ENCODE results near the gene ARAP2. TPM values are rescaled to one million over a fixed set of nuclear protein-coding genes. Genes with fewer than 3 reads are reported as not detected.

Gene ARAP2
- total and polyA plus RNA-seq, 2 experiments from 2014 or later: 0.92 to 4.8 TPM

- Mint-ChIP-seq H3K4me1 (peaks cover 2% of the 10 kb centered on the region; the same call in 2 of the 3 replicates), H3K27ac (no peak overlapping the region; the same call in 1 of the 2 replicates), H3K27me3 (ENCODE audit: insufficient read depth, low read depth, poor library complexity) (no peaks in the 10 kb centered on the region), H3K4me3 (no peak overlapping the region), H3K9me3 (no peaks in the 10 kb centered on the region), H3K36me3 (ENCODE audit: low read depth) (no peaks in the 10 kb centered on the region)
- DNase-seq (ENCODE audit: low spot score) (no peak), ATAC-seq (no peak)
- H3K27me3 ChIP-seq (ENCODE audit: insufficient read depth): no peaks in the 10 kb centered on the region
- H3F3A ChIP-seq (replicated peaks; ENCODE audit: low read depth): no peaks in the 10 kb centered on the region
- no peaks in the 10 kb centered on the region for H3K36me3 ChIP-seq (ENCODE audit: insufficient read depth)
- H4K20me1 ChIP-seq (replicated peaks; ENCODE audit: insufficient read depth): no peaks in the 10 kb centered on the region
- no peaks in the 10 kb centered on the region for H3K79me2 ChIP-seq (replicated peaks; ENCODE audit: insufficient read depth)
- H3K9me2 ChIP-seq (ENCODE audit: insufficient read depth): no peaks in the 10 kb centered on the region
- H3K4me3 ChIP-seq: no peak overlapping the region
- no peak overlapping the region for H2AFZ ChIP-seq
- no peak for TF ChIP-seq CTCF (conservative IDR thresholded peaks at IDR 0.05; ENCODE audit: low read depth in 2 of 2)
- TF ChIP-seq ZNF114 (CRISPR knock-in tag; IDR thresholded peaks at IDR 0.05): no peak
- no peak for TF ChIP-seq ETS1 (IDR thresholded peaks at IDR 0.05)
- no peak for TF ChIP-seq EZH2 (IDR thresholded peaks at IDR 0.05; ENCODE audit: low read depth, unreplicated experiment)
- no peaks in the 10 kb centered on the region for H3K4me1 ChIP-seq (ENCODE audit: insufficient read depth)
- H3K4me2 ChIP-seq: no peak overlapping the region
- H3K27ac ChIP-seq (ENCODE audit: low read depth): no peak overlapping the region
Measured at GRCh38 chr4:36178484-36178883, 65.8 kb downstream of the ARAP2 start.

- Histone ChIP-seq H3K4me3 (no peak overlapping the region), H4K20me1 (replicated peaks; ENCODE audit: insufficient read depth) (no peaks in the 10 kb centered on the region), H3K27ac (ENCODE audit: low read depth) (no peak overlapping the region), H3K4me2 (no peak overlapping the region), H3K4me1 (ENCODE audit: insufficient read depth) (no peaks in the 10 kb centered on the region), H3K79me2 (replicated peaks; ENCODE audit: insufficient read depth) (no peaks in the 10 kb centered on the region), H3F3A (replicated peaks; ENCODE audit: low read depth) (no peaks in the 10 kb centered on the region), H3K36me3 (ENCODE audit: insufficient read depth) (no peaks in the 10 kb centered on the region), H3K27me3 (ENCODE audit: insufficient read depth) (no peaks in the 10 kb centered on the region), H2AFZ (no peak overlapping the region), H3K9me2 (ENCODE audit: insufficient read depth) (no peaks in the 10 kb centered on the region)
- Mint-ChIP-seq H3K27ac (no peak overlapping the region), H3K4me3 (no peak overlapping the region), H3K36me3 (ENCODE audit: low read depth) (no peaks in the 10 kb centered on the region), H3K4me1 (no peaks in the 10 kb centered on the region; the same call in 2 of the 3 replicates), H3K27me3 (ENCODE audit: insufficient read depth, low read depth, poor library complexity) (no peaks in the 10 kb centered on the region), H3K9me3 (no peaks in the 10 kb centered on the region)
- no peak for DNase-seq (ENCODE audit: low spot score)
- no peak for ATAC-seq
- TF ChIP-seq NANOG (IDR thresholded peaks at IDR 0.05; ENCODE audit: borderline replicate concordance) (no peak), JUNB (IDR thresholded peaks at IDR 0.05; ENCODE audit: unreplicated experiment) (no peak), EZH2phosphoT487 (IDR thresholded peaks at IDR 0.05; ENCODE audit: unreplicated experiment) (no peak), ZNF462 (CRISPR knock-in tag; IDR thresholded peaks at IDR 0.05) (no peak), REST (IDR thresholded peaks at IDR 0.05; ENCODE audit: unreplicated experiment) (no peak), ZNF331 (CRISPR knock-in tag; IDR thresholded peaks at IDR 0.05; ENCODE audit: low read depth) (no peak), ZNF114 (CRISPR knock-in tag; IDR thresholded peaks at IDR 0.05) (no peak)
Measured at GRCh38 chr4:36177946-36178345, 66.4 kb downstream of the ARAP2 start.

Data from GM23338 (cell line).